Parathyroid adenoma (tissue), 2 donors: Measurements from ENCODE around the gene UBE2H.
"Not testable (repeated sequence)": the region's sequence is repeated elsewhere in the genome, so short reads cannot be mapped to it uniquely, and the experiment has no call there.

Source experiments
- H2AFZ ChIP-seq: fragments of 300-600 bp; sonication (generic); one replicate; pipeline ENCODE4 v1.7.0; 2017; ENCODE audit warnings: antibody characterized with exemption, mild to moderate bottlenecking
- H3K27ac ChIP-seq: fragments of 300-600 bp; sonication (generic); one replicate; pipeline ENCODE4 v1.7.0; 2017
- H3K27me3 ChIP-seq: fragments of 300-600 bp; sonication (generic); one replicate; pipeline ENCODE4 v1.7.0; 2017; ENCODE audit warnings: low read length; ENCODE audit not compliant: control insufficient read depth, insufficient read depth
- H3K36me3 ChIP-seq: fragments of 300-600 bp; sonication (generic); one replicate; pipeline ENCODE4 v1.7.0; 2017; ENCODE audit warnings: low read length; ENCODE audit not compliant: control insufficient read depth, insufficient read depth
- H3K4me1 ChIP-seq: fragments of 300-600 bp; sonication (generic); one replicate; pipeline ENCODE4 v1.7.0; 2017; ENCODE audit warnings: control low read depth
- H3K4me2 ChIP-seq: fragments of 300-600 bp; sonication (generic); one replicate; pipeline ENCODE4 v1.7.0; 2017; ENCODE audit warnings: low read length
- H3K4me3 ChIP-seq: fragments of 300-600 bp; sonication (generic); one replicate; pipeline ENCODE4 v1.7.0; 2017; ENCODE audit warnings: low read depth, low read length
- H3K79me2 ChIP-seq: fragments of 300-600 bp; sonication (generic); one replicate; pipeline ENCODE4 v1.7.0; 2017; ENCODE audit warnings: control low read depth
- H3K9ac ChIP-seq: fragments of 300-600 bp; sonication (generic); one replicate; pipeline ENCODE4 v1.7.0; 2017; ENCODE audit warnings: mild to moderate bottlenecking
- H3K9me3 ChIP-seq: fragments of 300-600 bp; sonication (generic); one replicate; pipeline ENCODE4 v1.7.0; 2017; ENCODE audit warnings: low read length; ENCODE audit not compliant: control insufficient read depth
- CTCF ChIP-seq: fragments of 300-600 bp; sonication (generic); IDR thresholded peaks from one replicate; pipeline ENCODE4 v1.7.0; 2017; ENCODE audit warnings: antibody characterized with exemption, mild to moderate bottlenecking
- donor health status: primary hyperparathyroidism.

Gene UBE2H

GRCh38 chr7:129840757-129841156, 112.0 kb downstream of the UBE2H start:
- H3K9me3 ChIP-seq = no peaks in the 10 kb centered on the region
- H3K27me3 ChIP-seq = no peaks in the 10 kb centered on the region
- no peak overlapping the region for H3K27ac ChIP-seq
- H3K4me3 ChIP-seq = no peak overlapping the region
- no peak overlapping the region for H2AFZ ChIP-seq
- H3K36me3 ChIP-seq = no peaks in the 10 kb centered on the region
- TF ChIP-seq CTCF = no peak
- peaks cover 6% of the 10 kb centered on the region for H3K4me1 ChIP-seq
- H3K79me2 ChIP-seq = peaks cover 13% of the 10 kb centered on the region
- H3K4me2 ChIP-seq = no peak overlapping the region
- no peak overlapping the region for H3K9ac ChIP-seq

- no peaks in the 10 kb centered on the region for H3K27me3 ChIP-seq
- no peaks in the 10 kb centered on the region for H3K79me2 ChIP-seq
- no peak overlapping the region for H3K4me2 ChIP-seq
- H2AFZ ChIP-seq = no peak overlapping the region
- no peak overlapping the region for H3K4me3 ChIP-seq
- TF ChIP-seq CTCF = no peak
- no peaks in the 10 kb centered on the region for H3K9me3 ChIP-seq
- H3K9ac ChIP-seq = no peak overlapping the region
- no peaks in the 10 kb centered on the region for H3K4me1 ChIP-seq
- H3K36me3 ChIP-seq = no peaks in the 10 kb centered on the region
- H3K27ac ChIP-seq = no peak overlapping the region
These were observed 115.8 kb downstream of the UBE2H start for GRCh38 chr7:129836983-129837382.

DNA sequence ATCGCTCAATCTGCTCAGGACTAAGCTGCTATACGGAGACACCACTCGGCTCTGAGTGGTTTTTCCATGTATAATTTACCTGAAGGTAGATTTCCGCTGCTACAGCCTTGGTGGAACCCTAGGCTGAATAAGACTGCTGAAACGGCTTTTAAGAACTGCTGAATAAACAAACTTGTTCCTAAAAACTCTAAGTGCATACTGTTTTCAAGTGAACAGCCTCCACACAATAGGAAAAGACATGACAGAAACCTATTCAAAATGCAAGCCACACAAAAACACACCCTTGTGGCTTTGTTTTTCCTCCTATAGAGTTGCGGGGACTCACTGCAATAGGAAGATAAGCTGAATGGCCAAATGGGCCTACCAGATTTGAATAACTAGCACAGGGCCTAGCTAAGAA, 117.2 kb downstream of the UBE2H start:
- no peaks in the 10 kb centered on the region for H3K27me3 ChIP-seq
- no peak for TF ChIP-seq CTCF
- peaks cover under 1% of the 10 kb centered on the region for H3K4me1 ChIP-seq
- H3K4me2 ChIP-seq = no peak overlapping the region
- H3K36me3 ChIP-seq = no peaks in the 10 kb centered on the region
- no peak overlapping the region for H2AFZ ChIP-seq
- no peaks in the 10 kb centered on the region for H3K79me2 ChIP-seq
- no peak overlapping the region for H3K9ac ChIP-seq
- H3K4me3 ChIP-seq = no peak overlapping the region
- no peaks in the 10 kb centered on the region for H3K9me3 ChIP-seq
- H3K27ac ChIP-seq = no peak overlapping the region

DNA sequence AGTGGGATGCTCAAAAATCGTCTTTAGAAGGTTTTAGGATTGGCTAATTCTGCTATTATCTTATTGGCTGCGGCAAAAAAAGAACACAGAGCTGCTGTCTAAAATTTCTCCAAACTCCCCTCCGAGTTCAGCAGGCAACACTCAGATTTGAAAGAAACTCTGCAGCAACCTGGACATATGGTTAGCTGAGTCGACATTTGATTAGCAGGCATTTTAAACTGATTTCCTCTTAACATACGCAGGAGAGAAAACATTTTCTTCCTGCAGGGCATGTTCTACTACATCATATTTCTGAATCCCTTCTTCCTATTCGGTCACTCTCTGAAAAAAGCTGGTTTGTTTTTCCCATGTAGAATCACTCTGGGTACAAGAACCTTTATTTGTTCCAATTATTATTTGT, 119.4 kb downstream of the UBE2H start:
- H3K9ac ChIP-seq, H3K27ac ChIP-seq, H3K4me1 ChIP-seq, H3K27me3 ChIP-seq, H3K79me2 ChIP-seq, H3K36me3 ChIP-seq, H3K4me3 ChIP-seq, H2AFZ ChIP-seq, H3K9me3 ChIP-seq, H3K4me2 ChIP-seq: not testable (repeated sequence)

GRCh38 chr7:129832701-129833227, 120.0 kb downstream of the UBE2H start:
- H2AFZ ChIP-seq = no peak overlapping the region
- no peak overlapping the region for H3K4me3 ChIP-seq
- H3K27me3 ChIP-seq = no peaks in the 10 kb centered on the region
- H3K27ac ChIP-seq = no peak overlapping the region
- TF ChIP-seq CTCF = no peak
- no peaks in the 10 kb centered on the region for H3K36me3 ChIP-seq
- no peak overlapping the region for H3K4me2 ChIP-seq
- no peaks in the 10 kb centered on the region for H3K9me3 ChIP-seq
- H3K79me2 ChIP-seq = no peaks in the 10 kb centered on the region
- H3K9ac ChIP-seq = no peak overlapping the region
- peaks cover 5% of the 10 kb centered on the region for H3K4me1 ChIP-seq
